ENCODE data around the gene CDAN1.

Gene CDAN1

DNA sequence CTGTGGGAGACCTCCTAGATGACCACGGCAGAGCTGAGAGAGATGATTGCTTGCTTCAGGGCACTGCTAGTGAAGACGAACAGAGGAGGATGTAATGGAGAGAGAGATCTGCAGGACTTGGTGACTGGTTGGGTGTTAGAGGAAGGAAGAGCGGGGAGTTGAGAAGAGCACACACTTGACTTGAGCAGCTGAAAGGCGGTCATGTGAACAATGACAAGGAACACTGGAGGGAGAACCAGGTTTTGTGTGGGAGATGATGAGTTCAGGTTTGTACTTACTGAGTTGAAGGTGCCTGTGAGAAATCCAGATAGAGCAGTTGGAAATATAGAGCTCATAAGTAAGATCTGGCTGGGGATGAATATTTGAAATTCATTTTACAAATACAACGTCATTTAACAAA, 40.3 kb downstream of the CDAN1 start:
- DNase-seq (ENCODE audit: insufficient read length, low spot score), result no peak
- TF ChIP-seq POU2F2 (IDR thresholded peaks at IDR 0.05; ENCODE audit: low read depth, low read length), result no peak
- TF ChIP-seq PAX5 (IDR thresholded peaks at IDR 0.05; ENCODE audit: insufficient read depth, low read length, severe bottlenecking), result no peak
- TF ChIP-seq TAF1 (IDR thresholded peaks at IDR 0.05; ENCODE audit: low read depth, low read length), result no peak
- no peak for TF ChIP-seq POLR2AphosphoS5 (IDR thresholded peaks at IDR 0.05; ENCODE audit: low read depth, low read length)
- TF ChIP-seq POLR2A (IDR thresholded peaks at IDR 0.05; ENCODE audit: low read depth, low read length), result no peak
- no peak for TF ChIP-seq SPI1 (IDR thresholded peaks at IDR 0.05; ENCODE audit: low read depth, low read length)
- no peak for FAIRE-seq

DNA sequence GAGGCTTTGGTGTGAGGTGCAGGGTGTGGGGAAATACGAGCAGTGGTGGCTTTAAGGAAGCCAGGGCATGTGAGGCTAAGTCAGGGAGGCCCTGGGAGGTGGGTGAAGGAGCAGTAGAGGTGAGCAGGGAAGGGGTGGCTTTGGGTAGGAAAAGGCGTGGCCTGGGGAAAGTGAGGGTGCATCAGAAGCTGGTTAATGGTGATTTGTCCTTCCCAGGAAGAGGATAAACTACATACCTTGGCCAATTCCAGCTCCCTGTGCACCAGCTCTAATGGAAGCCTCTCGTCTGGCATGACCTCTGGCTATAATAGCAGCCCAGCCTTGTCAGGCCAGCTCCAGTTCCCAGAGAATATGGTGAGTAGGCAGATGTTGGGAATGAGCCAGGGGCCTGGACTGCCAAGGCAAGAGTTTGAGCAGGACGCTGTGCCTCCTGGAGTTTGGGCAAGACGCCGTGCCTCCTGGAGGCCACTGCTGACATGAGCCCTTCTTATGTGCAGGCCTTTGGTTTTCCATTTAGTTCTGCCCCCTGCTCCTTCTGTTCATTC, 41.3 kb downstream of the CDAN1 start:
- TF ChIP-seq TAF1 (IDR thresholded peaks at IDR 0.05; ENCODE audit: low read depth, low read length) (no peak), POU2F2 (IDR thresholded peaks at IDR 0.05; ENCODE audit: low read depth, low read length) (no peak), PAX5 (IDR thresholded peaks at IDR 0.05; ENCODE audit: insufficient read depth, low read length, severe bottlenecking) (no peak)
- DNase-seq (ENCODE audit: insufficient read length, low spot score) (no peak), FAIRE-seq (no peak)

DNA sequence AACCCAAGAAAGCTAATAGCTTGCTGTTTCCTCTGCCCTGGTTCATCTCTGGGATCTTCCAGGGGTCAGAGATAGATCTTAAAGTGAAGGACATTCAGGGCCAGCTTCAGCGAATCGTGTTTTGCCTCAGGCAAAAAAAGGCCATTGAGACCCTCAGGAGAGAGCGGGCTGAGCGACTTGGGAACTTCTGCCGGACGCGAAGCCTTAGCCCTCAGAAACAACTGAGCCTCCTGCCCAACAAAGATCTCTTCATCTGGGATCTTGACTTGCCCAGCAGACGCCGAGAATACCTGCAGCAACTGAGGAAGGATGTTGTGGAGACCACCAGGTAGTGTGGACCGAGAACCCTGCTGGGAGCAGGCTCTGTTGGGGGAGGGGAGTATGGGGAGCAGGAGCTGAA, 42.5 kb downstream of the CDAN1 start:
- no peak for DNase-seq (ENCODE audit: insufficient read length, low spot score)
- TF ChIP-seq TAF1 (IDR thresholded peaks at IDR 0.05; ENCODE audit: low read depth, low read length) (no peak), POLR2A (IDR thresholded peaks at IDR 0.05; ENCODE audit: low read depth, low read length) (no peak), PAX5 (IDR thresholded peaks at IDR 0.05; ENCODE audit: insufficient read depth, low read length, severe bottlenecking) (no peak), POLR2AphosphoS5 (IDR thresholded peaks at IDR 0.05; ENCODE audit: low read depth, low read length) (no peak), POU2F2 (IDR thresholded peaks at IDR 0.05; ENCODE audit: low read depth, low read length) (no peak), SPI1 (IDR thresholded peaks at IDR 0.05; ENCODE audit: low read depth, low read length) (no peak)
- no peak for FAIRE-seq

DNA sequence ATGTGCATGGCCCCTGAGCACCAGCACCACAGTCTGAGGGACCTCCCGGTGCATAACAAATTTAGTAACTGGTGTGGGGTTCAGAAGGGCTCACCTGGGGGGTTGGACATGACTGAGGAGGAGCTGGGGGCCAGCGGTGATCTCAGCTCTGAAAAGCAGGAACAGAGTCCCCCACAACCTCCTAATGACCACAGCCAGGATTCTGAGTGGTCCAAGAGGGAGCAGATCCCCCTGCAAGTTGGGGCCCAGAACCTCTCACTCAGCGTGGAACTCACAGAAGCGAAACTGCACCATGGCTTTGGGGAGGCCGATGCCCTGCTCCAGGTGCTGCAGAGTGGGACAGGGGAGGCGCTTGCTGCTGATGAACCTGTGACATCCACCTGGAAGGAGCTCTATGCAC, 43.0 kb downstream of the CDAN1 start:
- no peak for TF ChIP-seq PAX5 (IDR thresholded peaks at IDR 0.05; ENCODE audit: insufficient read depth, low read length, severe bottlenecking)
- no peak for TF ChIP-seq POLR2A (IDR thresholded peaks at IDR 0.05; ENCODE audit: low read depth, low read length)
- TF ChIP-seq TAF1 (IDR thresholded peaks at IDR 0.05; ENCODE audit: low read depth, low read length), result no peak
- no peak for FAIRE-seq
- DNase-seq (ENCODE audit: insufficient read length, low spot score), result no peak

DNA sequence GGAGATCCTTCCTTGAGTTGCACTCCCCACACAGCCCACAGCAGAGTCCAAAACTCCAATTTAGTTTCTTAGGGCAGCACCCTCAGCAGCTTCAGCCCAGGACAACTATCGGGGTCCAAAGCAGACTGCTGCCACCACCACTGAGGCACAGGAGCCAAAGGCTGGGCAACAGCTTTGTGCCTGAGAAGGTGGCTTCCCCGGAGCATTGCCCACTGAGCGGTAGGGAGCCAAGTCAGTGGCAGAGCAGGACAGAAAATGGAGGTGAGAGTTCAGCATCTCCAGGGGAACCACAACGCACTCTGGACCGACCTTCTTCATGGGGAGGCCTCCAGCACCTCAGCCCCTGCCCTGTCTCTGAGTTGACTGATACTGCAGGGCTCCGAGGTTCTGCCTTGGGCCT, 43.4 kb downstream of the CDAN1 start:
- DNase-seq (ENCODE audit: insufficient read length, low spot score) (no peak), FAIRE-seq (no peak)
- TF ChIP-seq POLR2A (IDR thresholded peaks at IDR 0.05; ENCODE audit: low read depth, low read length) (no peak), PAX5 (IDR thresholded peaks at IDR 0.05; ENCODE audit: insufficient read depth, low read length, severe bottlenecking) (no peak), SPI1 (IDR thresholded peaks at IDR 0.05; ENCODE audit: low read depth, low read length) (no peak), TAF1 (IDR thresholded peaks at IDR 0.05; ENCODE audit: low read depth, low read length) (no peak), POU2F2 (IDR thresholded peaks at IDR 0.05; ENCODE audit: low read depth, low read length) (no peak), POLR2AphosphoS5 (IDR thresholded peaks at IDR 0.05; ENCODE audit: low read depth, low read length) (no peak)

DNA sequence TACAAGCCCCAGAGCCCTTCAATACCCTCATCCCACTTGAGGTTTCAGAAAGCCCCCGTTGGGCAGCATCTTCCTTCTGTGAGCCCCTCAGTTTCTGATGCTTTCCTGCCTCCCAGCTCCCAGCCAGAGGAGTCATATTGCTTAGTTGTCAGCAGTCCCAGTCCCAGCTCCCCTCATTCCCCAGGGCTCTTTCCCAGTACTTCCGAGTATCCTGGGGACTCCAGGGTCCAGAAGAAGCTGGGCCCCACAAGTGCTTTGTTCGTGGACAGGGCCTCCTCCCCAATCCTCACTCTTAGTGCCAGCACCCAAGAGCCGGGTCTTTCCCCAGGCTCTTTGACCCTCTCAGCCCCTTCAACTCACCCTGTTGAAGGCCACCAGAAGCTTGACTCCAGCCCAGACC, 43.9 kb downstream of the CDAN1 start:
- DNase-seq (ENCODE audit: insufficient read length, low spot score), result no peak
- FAIRE-seq, result no peak

DNA sequence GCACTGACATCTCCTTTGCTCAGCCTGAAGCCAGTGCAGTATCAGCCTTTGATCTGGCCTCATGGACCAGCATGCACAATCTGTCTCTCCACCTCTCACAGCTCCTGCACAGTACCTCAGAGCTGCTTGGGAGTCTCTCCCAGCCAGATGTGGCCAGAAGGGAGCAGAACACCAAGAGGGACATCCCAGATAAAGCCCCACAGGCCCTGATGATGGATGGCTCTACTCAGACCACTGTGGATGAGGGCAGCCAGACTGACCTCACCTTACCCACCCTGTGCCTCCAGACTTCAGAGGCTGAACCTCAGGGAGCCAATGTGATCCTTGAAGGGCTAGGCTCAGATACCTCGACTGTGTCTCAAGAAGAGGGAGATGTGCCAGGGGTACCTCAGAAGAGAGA, 44.4 kb downstream of the CDAN1 start:
- TF ChIP-seq POLR2A (IDR thresholded peaks at IDR 0.05; ENCODE audit: low read depth, low read length) (no peak), POLR2AphosphoS5 (IDR thresholded peaks at IDR 0.05; ENCODE audit: low read depth, low read length) (no peak), TAF1 (IDR thresholded peaks at IDR 0.05; ENCODE audit: low read depth, low read length) (no peak), POU2F2 (IDR thresholded peaks at IDR 0.05; ENCODE audit: low read depth, low read length) (no peak), SPI1 (IDR thresholded peaks at IDR 0.05; ENCODE audit: low read depth, low read length) (no peak), PAX5 (IDR thresholded peaks at IDR 0.05; ENCODE audit: insufficient read depth, low read length, severe bottlenecking) (no peak)
- FAIRE-seq (no peak), DNase-seq (ENCODE audit: insufficient read length, low spot score) (no peak)

More for the DNA sequence above, 43.9 kb downstream of the CDAN1 start:
- TF ChIP-seq PAX5 (IDR thresholded peaks at IDR 0.05; ENCODE audit: insufficient read depth, low read length, severe bottlenecking) (no peak), TAF1 (IDR thresholded peaks at IDR 0.05; ENCODE audit: low read depth, low read length) (no peak), POLR2A (IDR thresholded peaks at IDR 0.05; ENCODE audit: low read depth, low read length) (no peak), POU2F2 (IDR thresholded peaks at IDR 0.05; ENCODE audit: low read depth, low read length) (no peak), POLR2AphosphoS5 (IDR thresholded peaks at IDR 0.05; ENCODE audit: low read depth, low read length) (no peak)

DNA sequence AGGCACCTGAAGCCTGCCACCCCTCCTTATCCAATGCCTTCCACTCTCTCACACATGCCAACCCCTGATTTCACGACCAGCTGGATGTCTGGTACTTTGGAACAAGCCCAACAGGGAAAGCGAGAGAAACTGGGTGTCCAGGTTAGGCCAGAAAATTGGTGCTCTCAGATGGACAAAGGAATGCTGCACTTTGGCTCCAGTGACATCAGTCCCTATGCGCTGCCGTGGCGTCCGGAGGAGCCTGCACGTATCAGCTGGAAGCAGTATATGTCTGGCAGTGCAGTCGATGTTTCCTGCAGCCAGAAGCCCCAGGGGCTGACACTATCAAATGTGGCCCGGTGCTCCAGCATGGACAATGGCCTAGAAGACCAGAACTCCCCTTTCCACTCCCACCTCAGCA, 45.2 kb downstream of the CDAN1 start:
- DNase-seq (ENCODE audit: insufficient read length, low spot score), result no peak
- TF ChIP-seq TAF1 (IDR thresholded peaks at IDR 0.05; ENCODE audit: low read depth, low read length) (no peak), SPI1 (IDR thresholded peaks at IDR 0.05; ENCODE audit: low read depth, low read length) (no peak), PAX5 (IDR thresholded peaks at IDR 0.05; ENCODE audit: insufficient read depth, low read length, severe bottlenecking) (no peak)
- no peak for FAIRE-seq

DNA sequence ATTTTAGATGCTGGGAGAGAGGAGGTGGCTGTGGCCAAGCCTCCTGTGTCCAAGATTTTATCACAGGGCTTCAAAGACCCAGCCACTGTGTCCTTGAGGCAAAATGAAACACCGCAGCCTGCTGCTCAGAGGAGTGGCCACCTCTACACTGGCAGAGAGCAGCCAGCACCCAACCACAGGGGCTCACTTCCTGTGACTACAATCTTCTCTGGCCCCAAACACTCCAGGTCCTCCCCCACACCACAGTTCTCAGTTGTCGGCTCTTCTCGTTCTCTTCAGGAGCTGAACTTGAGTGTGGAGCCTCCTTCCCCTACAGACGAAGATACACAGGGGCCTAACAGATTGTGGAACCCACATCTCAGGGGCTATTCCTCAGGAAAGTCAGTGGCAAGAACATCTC, 45.6 kb downstream of the CDAN1 start:
- TF ChIP-seq POU2F2 (IDR thresholded peaks at IDR 0.05; ENCODE audit: low read depth, low read length), result no peak
- TF ChIP-seq PAX5 (IDR thresholded peaks at IDR 0.05; ENCODE audit: insufficient read depth, low read length, severe bottlenecking), result no peak
- no peak for TF ChIP-seq TAF1 (IDR thresholded peaks at IDR 0.05; ENCODE audit: low read depth, low read length)
- TF ChIP-seq POLR2A (IDR thresholded peaks at IDR 0.05; ENCODE audit: low read depth, low read length), result no peak
- TF ChIP-seq SPI1 (IDR thresholded peaks at IDR 0.05; ENCODE audit: low read depth, low read length), result no peak
- no peak for TF ChIP-seq POLR2AphosphoS5 (IDR thresholded peaks at IDR 0.05; ENCODE audit: low read depth, low read length)
- FAIRE-seq (no peak), DNase-seq (ENCODE audit: insufficient read length, low spot score) (no peak)

DNA sequence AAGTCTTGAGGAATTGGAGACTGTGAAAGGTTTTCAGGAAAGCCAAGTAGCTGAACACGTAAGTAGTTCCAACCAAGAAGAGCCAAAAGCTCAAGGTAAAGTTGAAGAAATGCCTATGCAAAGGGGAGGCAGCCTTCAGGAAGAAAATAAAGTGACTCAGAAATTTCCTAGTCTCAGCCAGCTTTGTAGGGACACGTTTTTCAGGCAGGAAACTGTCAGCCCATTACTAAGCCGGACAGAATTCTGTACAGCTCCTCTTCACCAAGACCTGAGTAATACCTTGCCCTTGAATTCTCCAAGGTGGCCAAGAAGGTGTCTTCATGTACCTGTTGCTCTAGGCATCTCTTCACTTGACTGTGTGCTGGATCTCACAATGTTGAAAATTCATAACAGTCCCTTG, 48.6 kb downstream of the CDAN1 start:
- DNase-seq (ENCODE audit: insufficient read length, low spot score), result no peak
- TF ChIP-seq SPI1 (IDR thresholded peaks at IDR 0.05; ENCODE audit: low read depth, low read length) (no peak), PAX5 (IDR thresholded peaks at IDR 0.05; ENCODE audit: insufficient read depth, low read length, severe bottlenecking) (no peak), TAF1 (IDR thresholded peaks at IDR 0.05; ENCODE audit: low read depth, low read length) (no peak), POLR2AphosphoS5 (IDR thresholded peaks at IDR 0.05; ENCODE audit: low read depth, low read length) (no peak), POU2F2 (IDR thresholded peaks at IDR 0.05; ENCODE audit: low read depth, low read length) (no peak), POLR2A (IDR thresholded peaks at IDR 0.05; ENCODE audit: low read depth, low read length) (no peak)
- FAIRE-seq, result no peak
